HG03025 (cell line): ENCODE measurements around the gene GRIK4.
A peak's percentile ranks its signal among the peaks of the same experiment; 100 is the strongest.

Experiments used
- ATAC-seq: cut with Tn5 transposase; IDR thresholded peaks from one replicate; pipeline ENCODE4 v1.9.1; 2021; ENCODE audit warnings: mild to moderate bottlenecking, moderate library complexity; ENCODE audit not compliant: unreplicated experiment, low FRiP score

Gene GRIK4

DNA sequence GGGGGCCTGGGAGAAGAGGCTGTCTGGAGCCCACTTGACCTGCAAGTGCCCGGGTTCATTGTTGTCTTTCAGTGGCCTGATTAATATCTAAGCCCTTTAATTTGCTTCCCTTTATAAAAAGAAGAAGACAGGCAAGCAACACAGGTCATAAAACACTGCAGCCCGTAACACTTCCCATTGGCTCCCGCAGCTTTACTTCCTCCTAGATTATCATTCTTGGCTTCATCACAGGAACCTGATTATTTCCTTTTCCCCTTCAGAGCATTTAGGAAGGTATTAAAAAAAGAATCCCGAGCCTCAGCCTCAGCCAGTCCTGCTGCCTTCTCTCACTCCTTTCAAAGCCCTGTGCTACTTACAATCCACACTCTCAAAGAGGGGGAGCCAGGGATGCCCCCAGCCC lies 183.2 kb downstream of the GRIK4 start:
- ATAC-seq: no peak

DNA sequence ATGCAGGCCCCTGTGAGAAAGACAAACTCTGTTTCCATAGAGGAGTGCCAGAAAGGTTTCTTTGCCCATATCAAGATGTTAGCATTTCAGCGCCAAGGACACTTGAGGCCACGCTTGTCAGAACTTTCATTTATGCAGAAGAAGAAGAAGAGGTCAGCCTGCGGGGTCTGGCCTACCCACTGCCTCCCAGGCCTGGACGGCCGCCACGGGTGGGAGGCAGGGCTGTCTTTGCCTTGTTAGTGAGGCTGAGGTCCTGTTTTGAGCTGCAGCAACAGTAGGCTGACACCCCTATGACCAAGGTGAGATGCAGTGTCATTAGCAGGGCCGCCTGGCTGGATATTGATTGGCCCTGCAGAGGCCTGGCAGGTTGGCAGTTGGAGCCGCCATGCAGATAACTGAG lies 183.9 kb downstream of the GRIK4 start:
- no peak for ATAC-seq

DNA sequence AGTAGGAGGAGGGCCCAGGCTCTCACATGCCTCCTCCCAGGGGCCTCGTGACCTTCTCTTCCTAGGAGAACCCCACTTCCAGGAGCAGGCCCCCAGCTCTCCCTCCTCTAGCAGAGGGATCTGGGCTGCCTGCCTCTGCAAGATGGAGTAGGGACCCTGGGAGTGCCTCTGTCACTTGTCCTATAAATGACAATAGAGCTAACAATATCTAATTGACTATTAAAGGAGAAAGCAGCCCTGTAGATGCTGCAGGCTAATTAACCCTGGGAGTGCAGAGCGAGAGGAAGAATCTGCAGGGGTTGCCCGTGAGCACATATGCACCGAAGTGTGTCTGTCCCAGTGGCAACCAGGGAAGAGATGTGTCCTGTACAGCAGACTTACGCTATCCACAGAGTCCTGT lies 184.4 kb downstream of the GRIK4 start:
- no peak for ATAC-seq

DNA sequence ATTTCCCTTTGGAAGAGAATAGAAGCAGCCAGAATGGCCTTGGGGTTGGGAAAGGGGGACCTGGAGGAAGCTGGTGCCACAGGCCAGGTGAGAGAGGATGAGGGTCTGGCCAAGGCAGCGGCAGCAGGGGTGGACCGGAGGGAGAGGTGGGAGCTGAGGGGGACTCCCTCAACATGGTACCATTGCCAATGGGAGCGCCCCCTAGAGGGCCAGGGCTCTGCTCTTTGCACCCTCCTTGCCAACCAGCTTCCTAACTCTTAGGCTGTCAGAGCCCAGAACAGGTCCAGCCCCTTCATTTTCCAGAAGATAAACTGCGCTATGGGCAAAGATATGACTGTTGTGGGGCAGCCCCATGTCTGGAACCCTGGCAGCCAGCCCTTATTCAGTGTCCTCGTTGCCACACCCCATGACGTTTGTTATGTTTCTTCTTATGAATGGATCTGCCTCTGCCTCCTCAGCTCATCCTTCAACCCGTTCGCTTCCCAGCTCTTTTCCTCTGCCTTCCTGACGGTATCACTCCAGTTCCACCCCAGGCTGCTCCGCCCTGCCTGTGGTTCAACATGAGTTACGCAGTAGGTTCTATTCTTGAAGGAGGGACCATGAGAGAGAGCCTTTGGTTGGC lies 185.2 kb downstream of the GRIK4 start:
- ATAC-seq: no peak

DNA sequence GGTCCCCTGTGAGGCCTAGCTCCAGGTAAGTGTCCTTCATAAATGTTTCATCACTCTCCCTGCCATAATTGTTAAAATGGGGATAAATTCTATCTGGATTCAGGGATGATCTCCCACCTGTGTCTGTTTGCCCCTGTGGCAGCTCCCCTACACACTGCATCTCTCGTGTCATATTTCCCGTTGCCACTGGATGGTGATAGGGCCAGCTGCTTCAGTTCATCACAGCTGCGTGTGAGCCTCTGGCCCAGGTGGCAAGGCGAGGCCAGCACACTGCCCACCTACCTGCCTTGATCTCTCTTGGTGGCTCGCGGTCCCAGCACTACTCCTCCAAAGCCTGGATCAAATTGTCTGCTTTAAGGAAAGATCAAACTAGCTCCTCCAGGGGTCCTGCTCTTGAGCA lies 187.4 kb downstream of the GRIK4 start:
- no peak for ATAC-seq

DNA sequence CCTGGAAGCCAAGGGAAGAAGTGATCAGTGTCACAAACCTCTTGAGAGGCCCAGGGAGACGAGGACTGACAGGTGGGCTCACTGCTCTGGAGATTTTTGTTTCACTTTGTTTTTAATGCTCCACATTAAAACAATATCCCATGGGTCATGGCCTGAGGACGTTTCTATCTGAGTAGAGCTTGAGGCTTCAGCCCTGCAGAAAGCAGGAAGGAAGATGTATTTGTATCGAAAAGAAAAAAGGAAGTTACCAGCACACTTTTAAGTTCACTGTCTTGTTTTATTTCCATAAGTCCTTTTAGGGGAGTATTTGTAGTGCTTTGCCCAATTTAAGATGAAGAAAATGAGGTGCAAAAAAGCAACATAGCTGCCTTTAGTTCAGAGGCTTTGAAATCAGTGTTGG lies 191.1 kb downstream of the GRIK4 start:
- ATAC-seq: no peak

DNA sequence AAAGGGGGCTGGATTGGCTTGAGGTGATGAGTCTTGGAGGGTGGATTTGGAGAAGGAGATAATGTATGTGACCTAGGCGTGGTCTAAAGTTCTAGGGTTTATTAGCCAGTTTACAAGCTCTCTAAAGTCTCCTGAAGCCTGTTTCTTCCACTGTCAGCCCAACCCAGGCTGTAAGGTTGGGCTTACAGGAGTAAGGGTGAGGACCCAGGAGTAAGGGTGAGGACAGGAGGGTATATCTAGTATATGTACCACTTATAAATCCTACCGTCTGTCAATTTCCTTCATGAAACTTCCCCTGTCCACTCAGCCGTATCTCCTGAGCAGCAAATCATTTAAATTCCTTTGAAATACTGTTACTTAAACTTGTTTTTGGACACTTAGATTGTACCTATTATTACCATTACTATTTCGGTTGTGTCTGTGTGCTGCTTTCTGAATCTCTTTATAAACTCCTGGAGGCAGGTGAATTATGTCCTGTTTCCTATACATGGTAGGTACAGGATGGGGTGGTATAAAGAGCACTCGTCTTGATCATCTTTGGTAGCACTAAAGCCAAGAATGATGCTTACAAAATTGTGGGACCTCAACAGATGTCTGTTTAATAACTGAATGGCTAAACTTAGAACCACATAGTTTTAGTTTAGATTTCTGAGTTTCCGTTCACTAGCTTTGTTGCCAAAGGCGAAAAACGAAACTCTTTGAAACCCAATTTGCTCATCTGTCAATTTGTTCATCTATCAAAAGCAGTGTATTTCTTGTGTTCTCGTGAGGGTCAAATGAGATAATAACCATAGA lies 192.0 kb downstream of the GRIK4 start:
- ATAC-seq: peak; percentile 41

DNA sequence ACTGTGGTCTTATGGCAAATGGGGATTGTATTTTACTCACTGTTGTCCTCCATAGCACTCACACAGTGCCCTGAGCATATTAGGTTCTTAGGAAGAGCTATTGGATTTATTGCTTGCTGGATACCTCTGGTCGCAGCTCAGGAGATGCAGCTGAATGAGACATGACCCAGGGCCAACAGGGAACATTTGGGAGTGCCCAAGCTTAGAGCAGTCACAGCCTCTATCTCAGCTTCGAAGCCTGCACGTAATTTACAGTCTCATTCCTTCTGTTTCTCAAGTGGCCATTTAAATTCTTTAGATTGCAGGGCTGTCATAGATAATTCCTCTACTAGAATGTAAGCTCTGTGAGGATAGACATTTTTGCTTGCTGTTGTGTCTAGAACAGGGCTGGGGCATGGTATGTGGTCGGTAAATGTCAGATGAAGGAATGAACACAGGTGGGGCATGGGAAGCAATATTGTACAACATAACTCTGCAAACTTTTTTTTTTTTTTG lies 192.8 kb downstream of the GRIK4 start:
- ATAC-seq: peak; percentile 16

DNA sequence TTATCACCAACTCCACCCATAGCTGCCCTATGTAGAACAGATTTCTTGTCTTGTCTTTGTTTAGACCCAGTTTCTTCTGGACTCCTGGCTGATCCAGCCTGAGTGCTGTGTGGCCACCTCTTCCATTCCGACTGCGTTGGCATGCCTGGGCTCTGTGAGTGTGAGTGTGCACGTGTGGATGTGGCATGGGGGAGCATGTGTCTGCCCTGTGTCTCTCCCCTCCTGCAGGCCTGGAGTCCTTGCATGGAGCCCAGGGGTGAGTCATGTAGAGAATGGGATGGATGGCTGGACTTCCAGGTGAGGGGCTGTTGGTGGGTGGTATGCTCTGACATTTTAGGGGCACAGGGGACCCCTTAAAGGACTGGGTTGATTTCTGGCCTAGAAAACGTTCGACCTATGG lies 194.7 kb downstream of the GRIK4 start:
- no peak for ATAC-seq

DNA sequence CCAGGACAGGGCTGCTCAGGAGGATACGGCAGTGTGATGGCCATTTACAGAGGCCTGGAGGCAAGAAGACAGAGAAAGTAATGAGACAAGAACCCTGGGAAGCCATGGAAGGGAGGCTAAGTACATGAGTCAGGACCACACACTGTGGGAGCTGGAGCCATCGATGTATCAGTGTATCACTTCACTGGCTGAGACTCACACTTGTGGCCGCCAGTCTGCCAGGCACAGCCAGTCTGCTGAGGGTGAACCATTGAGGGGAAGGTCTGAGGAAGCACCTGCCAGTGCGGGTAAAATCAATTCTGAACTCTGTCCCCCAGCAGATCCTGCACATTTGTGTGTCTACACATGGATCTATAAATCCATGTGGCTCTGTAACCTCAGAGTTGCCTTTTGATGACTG lies 195.6 kb downstream of the GRIK4 start:
- ATAC-seq: no peak

DNA sequence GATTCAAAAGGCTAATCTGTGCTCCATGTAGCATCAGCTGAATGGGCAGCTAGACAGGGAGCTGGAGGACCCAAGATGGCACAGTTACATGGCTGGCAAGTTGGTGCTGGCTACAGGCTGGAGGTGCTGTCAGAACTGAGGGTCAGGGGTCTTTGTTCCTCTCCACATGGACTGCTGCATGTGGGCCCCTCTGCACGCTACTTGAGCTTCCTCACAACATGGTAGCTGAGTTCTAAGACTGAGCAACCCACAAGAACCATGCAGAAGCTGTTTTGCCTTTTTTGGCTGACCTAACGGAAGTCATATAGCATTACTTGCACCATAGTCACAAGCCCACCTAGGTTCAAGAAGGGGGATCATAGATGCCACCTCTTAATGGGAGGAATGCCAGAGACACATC lies 196.1 kb downstream of the GRIK4 start:
- no peak for ATAC-seq

DNA sequence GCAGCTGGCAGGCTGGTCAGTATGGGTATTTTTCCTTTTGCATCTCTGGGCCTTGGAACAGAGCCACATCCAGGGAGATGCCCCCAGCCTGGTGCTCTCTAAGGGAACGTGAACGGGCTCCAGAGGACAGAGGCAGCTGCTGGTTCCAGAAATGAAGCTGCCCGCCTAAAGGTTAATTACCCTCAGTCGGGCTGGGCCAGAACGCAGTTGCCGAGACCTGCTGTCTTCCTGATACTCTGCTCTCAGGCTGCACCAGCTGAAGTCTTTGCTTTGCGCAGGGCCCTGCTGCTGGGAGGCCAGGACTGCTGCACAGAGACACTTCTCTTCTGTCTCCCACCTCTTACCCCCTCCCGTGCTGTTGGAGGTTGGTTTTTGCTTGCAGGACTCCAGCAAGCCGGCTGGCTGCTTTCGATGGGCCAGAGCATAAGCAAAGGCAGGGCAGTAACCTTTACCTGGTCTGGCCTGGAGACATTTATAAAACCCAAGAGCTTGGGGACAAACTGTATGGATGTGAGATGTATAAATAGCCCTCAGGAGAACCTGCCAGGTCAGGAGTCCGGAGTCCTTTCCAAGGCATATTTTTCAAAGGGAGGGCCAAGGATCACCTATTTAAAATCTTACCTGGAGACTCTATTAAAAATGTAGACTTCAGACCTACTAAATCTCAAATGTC lies 197.1 kb downstream of the GRIK4 start:
- ATAC-seq: no peak

DNA sequence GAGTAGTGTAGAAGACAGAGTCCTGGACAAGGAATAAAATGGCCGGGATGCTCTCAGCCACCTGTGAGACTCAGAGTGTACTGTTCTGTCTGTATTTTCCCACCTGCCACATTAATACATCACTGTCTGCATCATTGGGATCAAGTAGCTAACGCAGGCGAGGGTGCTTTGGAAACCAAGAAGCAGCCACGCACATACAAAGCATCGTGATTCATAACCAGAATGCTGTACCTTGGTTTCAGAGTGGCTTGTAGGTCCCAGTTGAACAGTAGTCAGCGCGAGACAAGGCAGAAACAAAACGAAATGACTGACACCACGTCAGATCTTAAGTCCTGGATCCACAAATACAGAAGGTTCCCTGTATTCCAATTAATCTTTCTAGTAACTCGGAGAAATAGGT lies 198.3 kb downstream of the GRIK4 start:
- ATAC-seq: peak; percentile 72

DNA sequence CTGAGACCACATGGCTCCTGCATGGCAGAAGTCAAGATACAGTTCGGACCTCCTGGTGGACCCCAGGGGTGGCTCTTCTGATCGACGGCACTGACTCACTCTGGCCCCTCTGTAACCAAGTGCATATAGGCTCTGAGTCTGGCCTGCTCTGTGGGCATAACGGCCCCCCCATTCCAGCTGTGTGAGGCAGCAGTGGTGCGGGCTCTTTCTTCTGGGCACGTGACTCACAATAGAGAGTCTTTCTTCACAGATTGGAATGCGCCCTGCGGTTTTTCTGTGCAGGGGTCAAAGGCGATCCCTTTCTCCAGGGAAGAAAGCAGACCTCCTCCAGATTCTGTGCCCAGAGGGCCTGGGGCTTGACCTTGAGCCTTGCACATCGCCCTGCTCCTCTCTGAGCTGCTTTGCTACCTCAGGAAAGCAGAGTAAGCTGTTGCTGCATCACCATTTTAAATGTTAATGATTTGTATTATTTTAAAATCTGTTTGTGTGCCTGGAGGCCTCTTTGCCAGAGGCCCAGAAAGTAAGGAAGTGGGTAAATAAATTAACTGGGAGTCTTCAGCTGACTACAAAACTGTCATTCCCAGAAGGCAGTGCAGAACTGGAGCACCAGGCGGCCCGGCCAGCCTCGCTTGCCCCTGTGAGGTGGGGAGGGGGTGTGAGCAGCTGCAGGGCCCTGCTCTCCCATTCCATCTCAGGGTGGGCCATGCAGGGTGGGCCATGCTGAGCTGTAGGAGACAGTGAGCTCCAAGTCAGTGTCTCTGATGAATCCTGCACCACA lies 199.0 kb downstream of the GRIK4 start:
- ATAC-seq: no peak

DNA sequence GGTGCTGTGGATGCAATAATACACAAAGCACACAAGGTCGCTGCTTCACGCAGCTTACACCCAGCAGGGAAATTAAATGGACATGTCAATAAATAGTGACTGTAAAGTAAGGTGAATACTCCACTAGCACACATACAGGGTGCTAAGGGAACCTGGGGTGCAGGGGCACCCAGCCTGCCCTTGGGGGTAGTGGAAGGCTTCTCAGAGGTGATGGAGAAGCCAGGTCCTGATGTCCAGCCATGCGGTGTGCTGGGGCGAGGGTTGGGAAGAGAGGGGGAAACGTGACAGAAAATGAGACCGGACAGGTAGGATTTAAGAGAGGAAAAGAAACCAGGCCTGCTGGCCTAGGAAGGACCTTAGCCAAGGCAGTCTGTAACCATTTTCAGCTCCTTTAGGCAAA lies 200.5 kb downstream of the GRIK4 start:
- no peak for ATAC-seq

DNA sequence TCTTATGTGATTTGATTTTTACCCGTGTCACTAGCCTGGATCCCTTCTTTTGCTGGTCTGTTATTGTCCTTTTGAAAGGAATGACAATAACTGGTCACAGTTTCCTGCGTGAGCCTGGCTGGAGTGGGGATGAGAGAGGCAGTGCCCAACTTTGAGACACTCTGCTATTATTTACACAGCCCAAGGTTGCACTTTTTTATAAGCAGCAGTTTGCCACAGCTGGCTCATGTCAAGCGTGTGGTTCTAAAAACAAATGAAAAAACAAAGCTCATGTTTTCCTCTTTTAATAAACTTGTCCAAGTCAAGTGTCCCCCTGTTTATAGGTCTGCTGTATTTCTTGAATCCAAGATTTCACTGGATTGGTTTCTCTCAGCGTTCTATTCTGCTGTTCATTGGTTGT lies 201.3 kb downstream of the GRIK4 start:
- no peak for ATAC-seq

DNA sequence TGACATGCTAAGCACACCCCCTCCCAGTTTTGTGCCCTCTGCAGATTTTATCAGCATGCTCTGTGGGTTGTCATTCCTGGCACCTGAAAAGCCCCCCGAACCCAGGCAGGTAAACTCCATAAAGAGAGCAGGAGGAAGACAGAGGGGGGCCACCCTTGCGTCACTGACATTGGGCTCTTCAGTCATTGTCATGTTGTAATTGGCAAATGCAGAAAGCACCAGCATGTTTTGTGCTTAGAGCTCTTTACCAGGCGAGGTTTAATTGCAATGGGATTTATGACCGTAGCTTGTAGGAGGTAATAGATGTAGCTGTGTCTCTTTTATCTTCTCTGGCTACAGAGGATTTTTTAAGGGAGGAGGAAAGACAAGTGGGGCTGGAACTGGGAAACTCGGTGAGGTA lies 201.7 kb downstream of the GRIK4 start:
- ATAC-seq: no peak

DNA sequence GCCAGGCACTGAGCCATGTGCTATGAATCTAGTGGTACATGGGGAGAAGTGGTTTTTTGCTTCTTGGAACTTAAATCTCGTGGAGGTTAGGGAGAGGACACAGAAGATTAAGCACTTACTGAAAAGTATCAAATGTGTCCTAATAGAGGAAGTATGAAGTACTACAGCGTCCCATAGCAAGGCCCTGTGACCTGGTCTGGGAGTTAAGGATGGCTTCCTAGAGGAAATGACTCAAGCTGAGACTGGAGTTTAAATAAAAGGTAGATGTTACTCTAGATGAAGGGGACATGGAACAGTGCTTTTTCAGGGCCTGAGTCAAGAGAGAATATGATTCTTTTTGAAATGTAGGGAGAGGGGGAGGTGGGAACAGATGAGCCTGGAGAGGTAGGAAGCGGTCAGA lies 202.9 kb downstream of the GRIK4 start:
- no peak for ATAC-seq

DNA sequence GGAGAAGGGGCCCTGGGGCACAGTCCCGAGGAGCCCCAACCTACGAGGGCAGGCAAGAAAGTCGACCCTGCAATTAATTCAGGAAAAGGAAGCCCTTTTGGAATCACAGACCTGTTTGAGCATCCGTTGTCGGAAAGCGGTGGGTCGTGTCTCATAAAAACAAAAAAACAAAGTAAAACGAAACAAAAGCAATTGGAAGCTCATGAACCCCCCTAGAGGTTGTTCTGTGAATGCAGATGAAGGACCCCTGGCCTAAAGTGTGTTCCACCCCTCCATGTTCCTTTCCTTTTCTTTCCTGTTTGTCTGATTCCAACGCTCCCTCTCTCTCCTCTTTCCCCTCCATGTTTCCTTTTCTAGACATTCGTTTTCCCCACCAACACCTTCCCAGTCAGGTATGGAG lies 203.7 kb downstream of the GRIK4 start:
- no peak for ATAC-seq

DNA sequence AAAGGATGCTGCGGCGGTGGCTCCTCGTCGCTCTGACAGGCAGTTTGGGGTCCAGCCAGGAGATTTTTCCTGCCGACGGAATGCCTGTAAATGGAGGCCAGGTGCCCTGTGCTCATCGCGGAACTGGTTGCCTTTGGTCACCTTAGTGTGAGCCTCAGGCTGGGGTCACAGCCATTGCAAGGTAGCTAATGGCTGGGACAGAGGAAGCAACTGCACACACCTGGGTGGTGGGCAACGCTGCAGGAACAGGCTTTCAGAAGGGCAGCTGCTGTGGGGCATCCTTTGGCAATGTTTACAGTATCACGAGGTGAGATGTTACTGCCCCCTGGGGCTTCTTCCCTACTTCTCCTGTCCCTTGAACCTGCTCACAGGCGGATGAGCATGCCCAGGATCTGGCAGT lies 205.5 kb downstream of the GRIK4 start:
- no peak for ATAC-seq

DNA sequence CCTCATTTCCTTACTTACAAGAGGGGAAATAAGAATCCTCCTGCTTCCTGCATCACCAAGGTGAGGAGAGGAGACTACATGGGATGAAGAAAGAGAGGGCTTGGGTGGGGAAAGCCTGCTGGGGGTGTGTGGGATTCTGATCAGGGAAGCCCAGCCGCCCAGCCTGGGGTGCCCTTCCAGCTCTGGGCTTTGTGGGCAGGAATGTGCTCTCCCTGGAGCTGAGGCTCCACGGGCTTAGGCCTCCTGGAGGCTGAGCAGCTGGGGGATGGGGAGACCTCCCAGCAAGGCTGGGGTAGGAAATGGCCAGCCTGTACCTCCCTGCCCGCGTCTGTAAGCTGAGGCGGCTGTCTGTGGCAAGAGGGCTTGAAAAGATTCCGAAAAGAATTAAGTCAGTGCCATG lies 206.1 kb downstream of the GRIK4 start:
- no peak for ATAC-seq
